ENCODE data around the gene TTC23L. TPM values are rescaled to one million over a fixed set of nuclear protein-coding genes. Genes with fewer than 3 reads are reported as not detected.

Gene TTC23L
- total RNA-seq, 1 experiment from 2014 or later = 0.55 TPM

- no peak for DNase-seq
- no peaks in the 10 kb centered on the region for H3K27me3 ChIP-seq (ENCODE audit: control insufficient read depth, insufficient read depth, low read length)
- H3K36me3 ChIP-seq (replicated peaks; ENCODE audit: control insufficient read depth, insufficient read depth, low read length) = no peaks in the 10 kb centered on the region
- no peak overlapping the region for H3K4me3 ChIP-seq (ENCODE audit: insufficient read depth, low read depth, low read length)
Measured at GRCh38 chr5:34869256-34869655, 30.3 kb downstream of the TTC23L start.

- Histone ChIP-seq H3K4me3 (ENCODE audit: insufficient read depth, low read depth, low read length) (no peak overlapping the region), H3K27me3 (ENCODE audit: control insufficient read depth, insufficient read depth, low read length) (no peaks in the 10 kb centered on the region), H3K36me3 (replicated peaks; ENCODE audit: control insufficient read depth, insufficient read depth, low read length) (no peaks in the 10 kb centered on the region)
- no peak for DNase-seq
Measured at GRCh38 chr5:34870382-34870781, 31.4 kb downstream of the TTC23L start.

- no peaks in the 10 kb centered on the region for H3K27me3 ChIP-seq (ENCODE audit: control insufficient read depth, insufficient read depth, low read length)
- no peak overlapping the region for H3K4me3 ChIP-seq (ENCODE audit: insufficient read depth, low read depth, low read length)
- H3K36me3 ChIP-seq (replicated peaks; ENCODE audit: control insufficient read depth, insufficient read depth, low read length) = no peaks in the 10 kb centered on the region
- DNase-seq = no peak
Measured at GRCh38 chr5:34876275-34876674, 37.3 kb downstream of the TTC23L start.

GRCh38 chr5:34881246-34881645 is 42.3 kb downstream of the TTC23L start:
- Histone ChIP-seq H3K27me3 (ENCODE audit: control insufficient read depth, insufficient read depth, low read length) (no peaks in the 10 kb centered on the region), H3K4me3 (ENCODE audit: insufficient read depth, low read depth, low read length) (no peak overlapping the region), H3K36me3 (replicated peaks; ENCODE audit: control insufficient read depth, insufficient read depth, low read length) (no peaks in the 10 kb centered on the region)
- no peak for DNase-seq

- H3K27me3 ChIP-seq (ENCODE audit: control insufficient read depth, insufficient read depth, low read length) = no peaks in the 10 kb centered on the region
- H3K36me3 ChIP-seq (replicated peaks; ENCODE audit: control insufficient read depth, insufficient read depth, low read length) = no peaks in the 10 kb centered on the region
- no peak for DNase-seq
- H3K4me3 ChIP-seq (ENCODE audit: insufficient read depth, low read depth, low read length) = no peak overlapping the region
Measured at GRCh38 chr5:34886392-34887119, 47.6 kb downstream of the TTC23L start.

GRCh38 chr5:34889394-34889793 is 50.4 kb downstream of the TTC23L start:
- DNase-seq = no peak
- no peaks in the 10 kb centered on the region for H3K36me3 ChIP-seq (replicated peaks; ENCODE audit: control insufficient read depth, insufficient read depth, low read length)

GRCh38 chr5:34891981-34892380 is 53.0 kb downstream of the TTC23L start:
- Histone ChIP-seq H3K27me3 (ENCODE audit: control insufficient read depth, insufficient read depth, low read length) (no peaks in the 10 kb centered on the region), H3K4me3 (ENCODE audit: insufficient read depth, low read depth, low read length) (no peak overlapping the region), H3K36me3 (replicated peaks; ENCODE audit: control insufficient read depth, insufficient read depth, low read length) (peaks cover 2% of the 10 kb centered on the region)
- DNase-seq = no peak

More at GRCh38 chr5:34889394-34889793, 50.4 kb downstream of the TTC23L start:
- Histone ChIP-seq H3K27me3 (ENCODE audit: control insufficient read depth, insufficient read depth, low read length) (no peaks in the 10 kb centered on the region), H3K4me3 (ENCODE audit: insufficient read depth, low read depth, low read length) (no peak overlapping the region)

GRCh38 chr5:34892414-34892813 is 53.5 kb downstream of the TTC23L start:
- peaks cover 2% of the 10 kb centered on the region for H3K36me3 ChIP-seq (replicated peaks; ENCODE audit: control insufficient read depth, insufficient read depth, low read length)
- no peak for DNase-seq

GRCh38 chr5:34894716-34895115 is 55.8 kb downstream of the TTC23L start:
- H3K27me3 ChIP-seq (ENCODE audit: control insufficient read depth, insufficient read depth, low read length) = no peaks in the 10 kb centered on the region
- no peak overlapping the region for H3K4me3 ChIP-seq (ENCODE audit: insufficient read depth, low read depth, low read length)
- peaks cover 2% of the 10 kb centered on the region for H3K36me3 ChIP-seq (replicated peaks; ENCODE audit: control insufficient read depth, insufficient read depth, low read length)
- no peak for DNase-seq

More at GRCh38 chr5:34892414-34892813, 53.5 kb downstream of the TTC23L start:
- Histone ChIP-seq H3K27me3 (ENCODE audit: control insufficient read depth, insufficient read depth, low read length) (no peaks in the 10 kb centered on the region), H3K4me3 (ENCODE audit: insufficient read depth, low read depth, low read length) (no peak overlapping the region)

GRCh38 chr5:34895641-34896419 is 56.9 kb downstream of the TTC23L start:
- Histone ChIP-seq H3K36me3 (replicated peaks; ENCODE audit: control insufficient read depth, insufficient read depth, low read length) (peaks cover 2% of the 10 kb centered on the region), H3K27me3 (ENCODE audit: control insufficient read depth, insufficient read depth, low read length) (no peaks in the 10 kb centered on the region), H3K4me3 (ENCODE audit: insufficient read depth, low read depth, low read length) (no peak overlapping the region)
- no peak for DNase-seq

GRCh38 chr5:34897646-34898045 is 58.7 kb downstream of the TTC23L start:
- no peak for DNase-seq
- Histone ChIP-seq H3K36me3 (replicated peaks; ENCODE audit: control insufficient read depth, insufficient read depth, low read length) (peaks cover 2% of the 10 kb centered on the region), H3K4me3 (ENCODE audit: insufficient read depth, low read depth, low read length) (no peak overlapping the region), H3K27me3 (ENCODE audit: control insufficient read depth, insufficient read depth, low read length) (no peaks in the 10 kb centered on the region)

GRCh38 chr5:34898258-34898895 is 59.4 kb downstream of the TTC23L start:
- DNase-seq = peak; percentile 47
- H3K36me3 ChIP-seq (replicated peaks; ENCODE audit: control insufficient read depth, insufficient read depth, low read length) = peaks cover 2% of the 10 kb centered on the region

GRCh38 chr5:34899066-34899465 is 60.1 kb downstream of the TTC23L start:
- no peak for DNase-seq
- no peaks in the 10 kb centered on the region for H3K27me3 ChIP-seq (ENCODE audit: control insufficient read depth, insufficient read depth, low read length)
- peaks cover 2% of the 10 kb centered on the region for H3K36me3 ChIP-seq (replicated peaks; ENCODE audit: control insufficient read depth, insufficient read depth, low read length)

More at GRCh38 chr5:34898258-34898895, 59.4 kb downstream of the TTC23L start:
- no peaks in the 10 kb centered on the region for H3K27me3 ChIP-seq (ENCODE audit: control insufficient read depth, insufficient read depth, low read length)
- no peak overlapping the region for H3K4me3 ChIP-seq (ENCODE audit: insufficient read depth, low read depth, low read length)

GRCh38 chr5:34900652-34901051 is 61.7 kb downstream of the TTC23L start:
- Histone ChIP-seq H3K4me3 (ENCODE audit: insufficient read depth, low read depth, low read length) (no peak overlapping the region), H3K36me3 (replicated peaks; ENCODE audit: control insufficient read depth, insufficient read depth, low read length) (peaks cover 2% of the 10 kb centered on the region), H3K27me3 (ENCODE audit: control insufficient read depth, insufficient read depth, low read length) (no peaks in the 10 kb centered on the region)
- no peak for DNase-seq

More at GRCh38 chr5:34899066-34899465, 60.1 kb downstream of the TTC23L start:
- no peak overlapping the region for H3K4me3 ChIP-seq (ENCODE audit: insufficient read depth, low read depth, low read length)
